ENCODE results near the gene ZNF507. TPM values are rescaled to one million over a fixed set of nuclear protein-coding genes. Genes with fewer than 3 reads are reported as not detected.
A peak's percentile ranks its signal among the peaks of the same experiment; 100 is the strongest.
"Not testable (repeated sequence)": the region's sequence is repeated elsewhere in the genome, so short reads cannot be mapped to it uniquely, and the experiment has no call there.

ZNF507 gene
- total and polyA plus RNA-seq, 12 donors = 2.7 to 26.6 (median 17.4) TPM

GRCh38 chr19:32373585-32374295, 28.3 kb downstream of the ZNF507 start:
- 47 to 51% methylated on average over 10 of the region's 10 CpGs for WGBS, 2 donors
- Histone ChIP-seq H3K27ac (peak overlapping the region in 8 of 10 donors; percentile 42 to 73 (median 62)), H3K9me3 (peaks cover 0 to 4% (median 0%) of the 10 kb centered on the region in 11 donors), H3K4me1 (peaks cover 0 to 28% (median 7%) of the 10 kb centered on the region in 9 donors), H3K4me3 (no peak overlapping the region), H3K27me3 (peaks cover 0 to 48% (median 0%) of the 10 kb centered on the region in 7 donors), H3K36me3 (peaks cover 0 to 86% (median 10%) of the 10 kb centered on the region in 9 donors)
- ATAC-seq (peak; percentile 55 to 99 (median 95)), DNase-seq (peak in 1 of 2 donors; percentile 42)
- intact Hi-C loops (cut with DNase I) = loop anchor here in 1 of 10 donors (1.0 kb wide), 1 partner anchor 47 kb away; no protein-coding TSS in a partner anchor
- no peak for TF ChIP-seq CTCF (IDR thresholded peaks at IDR 0.05)

GRCh38 chr19:32374362-32374761, 29.0 kb downstream of the ZNF507 start:
- 91 to 97% methylated on average over 3 of the region's 3 CpGs for WGBS, 2 donors
- not testable (repeated sequence) for ATAC-seq, DNase-seq, H3K9me3 ChIP-seq, H3K4me3 ChIP-seq
- Histone ChIP-seq H3K27me3 (peaks cover 0 to 47% (median 0%) of the 10 kb centered on the region in 7 donors), H3K4me1 (peaks cover 0 to 24% (median 7%) of the 10 kb centered on the region in 9 donors), H3K27ac (peak overlapping the region in 8 of 10 donors; percentile 21 to 73 (median 58)), H3K36me3 (peaks cover 0 to 86% (median 10%) of the 10 kb centered on the region in 9 donors)
- intact Hi-C loops (cut with DNase I) = loop anchor here in 1 of 10 donors (1.0 kb wide), 1 partner anchor 46 kb away; no protein-coding TSS in a partner anchor

- H3K36me3 ChIP-seq = peaks cover 0 to 86% (median 17%) of the 10 kb centered on the region in 9 donors
- 95 to 97% methylated on average over 9 of the region's 9 CpGs for WGBS, 2 donors
- intact Hi-C loops (cut with DNase I); H3K9me3 ChIP-seq; H3K27ac ChIP-seq; H3K4me3 ChIP-seq; ATAC-seq; DNase-seq: not testable (repeated sequence)
- peak in 7 of 9 donors; percentile 21 to 41 (median 30) for TF ChIP-seq CTCF (IDR thresholded peaks at IDR 0.05)
- H3K27me3 ChIP-seq = peaks cover 0 to 42% (median 0%) of the 10 kb centered on the region in 7 donors
- peaks cover 0 to 24% (median 7%) of the 10 kb centered on the region in 9 donors for H3K4me1 ChIP-seq
Measured at GRCh38 chr19:32377088-32377487, 31.7 kb downstream of the ZNF507 start.

- DNase-seq (no peak), ATAC-seq (no peak)
- Histone ChIP-seq H3K4me3 (no peak overlapping the region), H3K27me3 (peaks cover 0 to 31% (median 0%) of the 10 kb centered on the region in 7 donors), H3K27ac (no peak overlapping the region), H3K36me3 (peaks cover 0 to 94% (median 21%) of the 10 kb centered on the region in 9 donors), H3K9me3 (no peaks in the 10 kb centered on the region), H3K4me1 (peaks cover 0 to 2% (median 0%) of the 10 kb centered on the region in 9 donors)
- intact Hi-C loops (cut with DNase I) = no loop called here
- no peak for TF ChIP-seq CTCF (IDR thresholded peaks at IDR 0.05)
- 94 to 96% methylated on average over 3 of the region's 3 CpGs for WGBS, 2 donors
Measured at GRCh38 chr19:32380269-32380668, 34.9 kb downstream of the ZNF507 start.
